B cell (primary cell): ENCODE results near the gene DNAJB12. TPM values are rescaled to one million over a fixed set of nuclear protein-coding genes. Genes with fewer than 3 reads are reported as not detected.

Experiments
- ATAC-seq: fragments of 200-7000 bp; cut with Tn5 transposase; one replicate; pipeline ENCODE4 v1.10.0; 2021; ENCODE audit warnings: low read depth, mild to moderate bottlenecking, moderate number of reproducible peaks, moderate library complexity
- CTCF ChIA-PET: fragments of 350-600 bp; sonication (Branson Sonifier 250); formaldehyde crosslinking; loops from one replicate; lab custom pipeline; 2021; ENCODE audit warnings: antibody characterized with exemption, inconsistent platforms; lab: Charles Lee
- POLR2A ChIA-PET: fragments of 350-600 bp; sonication (Branson Sonifier 250); formaldehyde crosslinking; loops from one replicate; lab custom pipeline; 2021; ENCODE audit warnings: antibody characterized with exemption; lab: Charles Lee
- DNase-seq: peaks from one replicate; pipeline ENCODE4 v3.0.0; 2013
- H2AFZ ChIP-seq: 2 replicates; pipeline ENCODE4 v1.6.1; 2012; ENCODE audit warnings: mild to moderate bottlenecking, low read depth, low read length; ENCODE audit not compliant: insufficient read depth, poor library complexity, severe bottlenecking
- H3K27ac ChIP-seq, 2 donors: 1 replicate in 1 of 2; 2 replicates in 1 of 2; pipeline ENCODE4 v1.5.1; 2012 to 2013; ENCODE audit warnings: low read length in 2 of 2, mild to moderate bottlenecking in 2 of 2, moderate library complexity in 1 of 2
- H3K27me3 ChIP-seq, 4 experiments: fragments of 200-600 bp in 1 of 4; sonication (generic) in 1 of 4; replicated peaks in 1 of 4; 1 replicate in 2 of 4; 2 replicates in 2 of 4; pipeline versions ENCODE4 v1.6.1 to v1.7.0; 2013 to 2016; ENCODE audit warnings: low read length in 3 of 4, mild to moderate bottlenecking in 2 of 4, mixed read lengths in 1 of 4, moderate library complexity in 1 of 4; ENCODE audit not compliant: insufficient read depth in 4 of 4, control insufficient read depth in 3 of 4; ENCODE audit errors: control extremely low read depth in 1 of 4
- H3K36me3 ChIP-seq, 2 experiments: replicated peaks in 1 of 2; 1 replicate in 1 of 2; 2 replicates in 1 of 2; pipeline versions ENCODE4 v1.6.1 to v1.7.1; 2013; ENCODE audit warnings: low read length in 1 of 2; ENCODE audit not compliant: insufficient read depth in 2 of 2, control insufficient read depth in 1 of 2; ENCODE audit errors: control extremely low read depth in 1 of 2, extremely low read depth in 1 of 2
- H3K4me1 ChIP-seq, 2 donors: fragments of 200-600 bp in 1 of 2; sonication (generic) in 1 of 2; 1 replicate in 1 of 2; 2 replicates in 1 of 2; pipeline versions ENCODE4 v1.5.1 to v1.6.1; 2013 to 2017; ENCODE audit warnings: low read length in 2 of 2; ENCODE audit not compliant: control insufficient read depth in 2 of 2, insufficient read depth in 2 of 2
- H3K4me2 ChIP-seq: replicated peaks from 2 replicates; pipeline ENCODE3; 2012; ENCODE audit warnings: mild to moderate bottlenecking, low read depth, low read length; ENCODE audit not compliant: poor library complexity, severe bottlenecking
- H3K4me3 ChIP-seq, 5 experiments: fragments of 200-600 bp in 1 of 5; sonication (generic) in 1 of 5; 1 replicate in 3 of 5; 2 replicates in 2 of 5; pipeline versions ENCODE4 v1.5.1 to v1.7.0; 2011 to 2016; ENCODE audit warnings: low read length in 4 of 5, mild to moderate bottlenecking in 4 of 5, low read depth in 2 of 5, control low read depth in 1 of 5, moderate library complexity in 1 of 5; ENCODE audit not compliant: insufficient read depth in 1 of 5; ENCODE audit errors: control extremely low read depth in 1 of 5, extremely low read depth in 1 of 5
- H3K79me2 ChIP-seq: fragments of 200-600 bp; sonication (generic); one replicate; pipeline ENCODE4 v1.6.0; 2016; ENCODE audit warnings: low read length; ENCODE audit not compliant: control insufficient read depth, insufficient read depth
- H3K9ac ChIP-seq: fragments of 200-600 bp; sonication (generic); 2 replicates; pipeline ENCODE4 v1.6.1; 2017; ENCODE audit warnings: mild to moderate bottlenecking, low read length, moderate library complexity
- H3K9me3 ChIP-seq, 3 donors: one replicate each; pipeline versions ENCODE4 v1.6.1 to v1.7.1; 2013; ENCODE audit warnings: low read length in 2 of 3; ENCODE audit not compliant: control insufficient read depth in 2 of 3, insufficient read depth in 1 of 3; ENCODE audit errors: control extremely low read depth in 1 of 3
- H4K20me1 ChIP-seq: 2 replicates; pipeline ENCODE4 v1.6.0; 2012; ENCODE audit warnings: mild to moderate bottlenecking, low read length; ENCODE audit not compliant: insufficient read depth, control insufficient read depth, poor library complexity, severe bottlenecking
- H3K27ac Mint-ChIP-seq: one replicate; pipeline ENCODE4 v1.8.0; 2021; ENCODE audit warnings: mixed read lengths
- H3K27me3 Mint-ChIP-seq: one replicate; pipeline ENCODE4 v1.8.0; 2021; ENCODE audit warnings: mixed read lengths
- H3K4me1 Mint-ChIP-seq: one replicate; pipeline ENCODE4 v1.8.0; 2021; ENCODE audit warnings: mixed read lengths
- H3K4me3 Mint-ChIP-seq: one replicate; pipeline ENCODE4 v1.8.0; 2021; ENCODE audit warnings: mixed read lengths
- H3K9me3 Mint-ChIP-seq: one replicate; pipeline ENCODE4 v1.8.0; 2022; ENCODE audit warnings: mixed read lengths; ENCODE audit not compliant: insufficient read depth
- EZH2 ChIP-seq: IDR thresholded peaks from 2 replicates; pipeline ENCODE4 v1.6.1; 2012; ENCODE audit warnings: borderline replicate concordance, low read depth, mild to moderate bottlenecking, moderate library complexity, low read length; ENCODE audit not compliant: insufficient read depth, poor library complexity, severe bottlenecking
- WGBS: methylation state at CpG from one replicate; pipeline ENCODE4 v1.1.5; 2013; ENCODE audit warnings: missing lambda C conversion rate; ENCODE audit not compliant: insufficient coverage; 5-methylcytosine and 5-hydroxymethylcytosine counted together
- intact Hi-C: fragments of 100-400 bp; cut with micrococcal nuclease; formaldehyde crosslinking; loops from one replicate; pipeline ENCODE4 v1.10.0; 2022
- polyA plus RNA-seq: library from polyadenylated mRNA; depleted of rRNA; stranded (reverse); fragments of >200 nt; gene quantifications from 2 replicates; pipeline ENCODE4 v1.2.3, GENCODE V29; 2012
- total RNA-seq, 2 donors: library from RNA; stranded (reverse); fragments of 120-200 nt in 1 of 2; gene quantifications; 1 replicate in 1 of 2; 2 replicates in 1 of 2; pipeline versions ENCODE4 v1.2.3 to v1.2.4, GENCODE V29; 2013 to 2022
- TF ChIP-seq, protein P1 (sequence below): fragments of 200-600 bp; IDR thresholded peaks from one replicate; pipeline ENCODE4 v1.8.0; 2022; ENCODE audit warnings: antibody characterized with exemption, mild to moderate bottlenecking

Gene DNAJB12
- total and polyA plus RNA-seq, 2 donors (not counting 1 experiment from before 2014, with no cell fraction given), result 16.1 to 42.3 TPM

DNA sequence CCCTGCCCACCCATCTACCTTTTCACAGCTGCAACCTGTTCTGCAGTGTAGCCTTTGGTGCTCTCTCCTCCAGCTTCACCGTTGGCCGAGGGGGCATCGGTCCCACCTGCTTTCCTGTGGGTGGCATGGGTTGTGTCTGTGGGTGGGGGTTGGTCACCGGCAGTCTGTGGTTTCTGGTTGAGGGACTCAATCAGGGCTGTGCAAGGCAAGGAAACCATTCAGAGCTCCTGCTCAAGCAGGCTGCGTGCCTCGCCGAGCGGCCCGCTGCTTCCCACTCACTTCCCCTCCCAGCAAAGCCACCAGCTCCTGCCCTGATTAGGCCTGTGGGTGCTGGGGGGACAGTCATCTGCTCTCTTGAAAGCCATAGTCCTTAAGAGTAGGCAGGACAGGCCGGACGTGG lies 9.8 kb downstream of the DNAJB12 start:
- Histone ChIP-seq H3K27me3 (no peaks in the 10 kb centered on the region), H3K36me3 (peaks cover 0 to 40% of the 10 kb centered on the region in 2 experiments), H2AFZ (no peak overlapping the region), H3K79me2 (peaks cover 29% of the 10 kb centered on the region), H3K4me2 (peak overlapping the region; percentile 57), H4K20me1 (peaks cover 20% of the 10 kb centered on the region), H3K9ac (no peak overlapping the region), H3K27ac (peak overlapping the region in 1 of 2 donors; percentile 18), H3K9me3 (no peaks in the 10 kb centered on the region), H3K4me3 (no peak overlapping the region), H3K4me1 (peaks cover 9 to 17% of the 10 kb centered on the region in 2 donors)
- intact Hi-C loops, result no loop called here
- ChIA-PET POLR2A (interaction anchor here (0.6 to 1.2 kb wide), 6 partner anchors 8 to 1090 kb away, joined by 3 to 11 read pairs (median 4); no protein-coding TSS in a partner anchor), CTCF (interaction anchor here (1.2 to 13.9 kb wide), 6 partner anchors 8 to 448 kb away, joined by 3 to 333 read pairs (median 12); no protein-coding TSS in a partner anchor)
- Mint-ChIP-seq H3K4me1 (peaks cover 18% of the 10 kb centered on the region), H3K27me3 (no peaks in the 10 kb centered on the region), H3K27ac (no peak overlapping the region), H3K4me3 (no peak overlapping the region), H3K9me3 (no peaks in the 10 kb centered on the region)
- ATAC-seq (no peak), DNase-seq (peak; percentile 34)
- 15% methylated on average over 6 of the region's 11 CpGs for WGBS
- TF ChIP-seq, protein P1, sequence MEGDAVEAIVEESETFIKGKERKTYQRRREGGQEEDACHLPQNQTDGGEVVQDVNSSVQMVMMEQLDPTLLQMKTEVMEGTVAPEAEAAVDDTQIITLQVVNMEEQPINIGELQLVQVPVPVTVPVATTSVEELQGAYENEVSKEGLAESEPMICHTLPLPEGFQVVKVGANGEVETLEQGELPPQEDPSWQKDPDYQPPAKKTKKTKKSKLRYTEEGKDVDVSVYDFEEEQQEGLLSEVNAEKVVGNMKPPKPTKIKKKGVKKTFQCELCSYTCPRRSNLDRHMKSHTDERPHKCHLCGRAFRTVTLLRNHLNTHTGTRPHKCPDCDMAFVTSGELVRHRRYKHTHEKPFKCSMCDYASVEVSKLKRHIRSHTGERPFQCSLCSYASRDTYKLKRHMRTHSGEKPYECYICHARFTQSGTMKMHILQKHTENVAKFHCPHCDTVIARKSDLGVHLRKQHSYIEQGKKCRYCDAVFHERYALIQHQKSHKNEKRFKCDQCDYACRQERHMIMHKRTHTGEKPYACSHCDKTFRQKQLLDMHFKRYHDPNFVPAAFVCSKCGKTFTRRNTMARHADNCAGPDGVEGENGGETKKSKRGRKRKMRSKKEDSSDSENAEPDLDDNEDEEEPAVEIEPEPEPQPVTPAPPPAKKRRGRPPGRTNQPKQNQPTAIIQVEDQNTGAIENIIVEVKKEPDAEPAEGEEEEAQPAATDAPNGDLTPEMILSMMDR, result no peak
- TF ChIP-seq EZH2, result no peak

DNA sequence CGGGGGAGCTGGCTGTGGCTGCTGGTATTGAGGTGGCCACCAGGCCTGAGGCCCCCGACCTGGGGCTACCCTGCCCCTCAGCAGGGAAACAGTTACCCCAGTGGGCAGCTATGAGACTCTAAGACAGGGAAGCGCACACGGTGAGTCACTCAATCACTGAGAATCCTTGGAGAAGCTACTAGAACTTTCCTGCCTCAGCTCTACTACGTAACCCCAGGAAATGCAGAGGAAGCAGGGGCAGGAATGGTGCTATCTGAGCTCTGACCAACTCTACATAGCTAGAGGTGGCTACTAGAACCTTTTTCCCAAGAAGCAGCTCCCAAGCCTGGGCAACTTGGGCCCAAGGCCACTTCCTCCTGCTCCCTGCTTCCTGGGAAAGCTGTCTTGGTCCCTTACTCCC lies 11.8 kb downstream of the DNAJB12 start:
- H3K4me2 ChIP-seq, result no peak overlapping the region
- H3K9me3 ChIP-seq, result no peaks in the 10 kb centered on the region
- Mint-ChIP-seq H3K4me1 (peaks cover 16% of the 10 kb centered on the region), H3K9me3 (no peaks in the 10 kb centered on the region), H3K27ac (no peak overlapping the region), H3K4me3 (no peak overlapping the region), H3K27me3 (no peaks in the 10 kb centered on the region)
- POLR2A ChIA-PET, result no interaction called here
- no peak overlapping the region for H2AFZ ChIP-seq
- H3K27me3 ChIP-seq, result no peaks in the 10 kb centered on the region
- DNase-seq (no peak), ATAC-seq (no peak)
- CTCF ChIA-PET, result interaction anchor here (0.5 to 13.9 kb wide), 13 partner anchors 7 to 446 kb away, joined by 3 to 333 read pairs (median 6); partner anchors contain the start of gene DNAJB12
- TF ChIP-seq, protein P1, result no peak
- no peak for TF ChIP-seq EZH2
- peaks cover 9 to 17% of the 10 kb centered on the region in 2 donors for H3K4me1 ChIP-seq
- H4K20me1 ChIP-seq, result peaks cover 9% of the 10 kb centered on the region
- peaks cover 0 to 42% of the 10 kb centered on the region in 2 experiments for H3K36me3 ChIP-seq
- no peak overlapping the region for H3K4me3 ChIP-seq
- intact Hi-C loops, result no loop called here
- H3K27ac ChIP-seq, result no peak overlapping the region
- 100% methylated on average over 4 of the region's 5 CpGs for WGBS
- H3K79me2 ChIP-seq, result peaks cover 11% of the 10 kb centered on the region
- H3K9ac ChIP-seq, result no peak overlapping the region
